Activated T-helper 1 cell treated with anti-CD3 and anti-CD28 coated beads, Interleukin-12 subunit alpha, Interleukin-12 subunit beta, Interleukin-2, Interleukin-4 antibody, amounts not matched to agents 30 ng/mL and 10 ng/mL and 1 ng/mL, durations not matched to agents 14 hours and 24 hours and 36 hours (primary cell): ENCODE results near the gene REC114. TPM values are rescaled to one million over a fixed set of nuclear protein-coding genes. Genes with fewer than 3 reads are reported as not detected.

Source experiments
- DNase-seq: peaks from one replicate; pipeline ENCODE4 v3.0.0; 2021; ENCODE audit warnings: low spot score
- H3K27ac Mint-ChIP-seq: one replicate; pipeline ENCODE4 v1.8.0; 2021; ENCODE audit warnings: mild to moderate bottlenecking, mixed read lengths
- H3K27me3 Mint-ChIP-seq: one replicate; pipeline ENCODE4 v1.8.0; 2022; ENCODE audit warnings: mild to moderate bottlenecking, moderate library complexity, mixed read lengths; ENCODE audit not compliant: insufficient read depth
- H3K36me3 Mint-ChIP-seq: one replicate; pipeline ENCODE4 v1.8.0; 2021; ENCODE audit warnings: low read depth, mixed read lengths
- H3K4me1 Mint-ChIP-seq: one replicate; pipeline ENCODE4 v1.8.0; 2021; ENCODE audit warnings: low read depth, mixed read lengths
- H3K4me3 Mint-ChIP-seq: one replicate; pipeline ENCODE4 v1.8.0; 2021; ENCODE audit warnings: mild to moderate bottlenecking, moderate library complexity, mixed read lengths
- H3K9me3 Mint-ChIP-seq: one replicate; pipeline ENCODE4 v1.8.0; 2021; ENCODE audit warnings: mixed read lengths
- intact Hi-C: fragments of 100-400 bp; cut with micrococcal nuclease; formaldehyde crosslinking; loops from one replicate; pipeline ENCODE4 v1.15.1; 2024
- total RNA-seq: library from RNA; stranded (reverse); gene quantifications from 2 replicates; pipeline ENCODE4 v1.2.3, GENCODE V29; 2022

The REC114 gene
- total RNA-seq, 1 donor from 2014 or later, result not detected

DNA sequence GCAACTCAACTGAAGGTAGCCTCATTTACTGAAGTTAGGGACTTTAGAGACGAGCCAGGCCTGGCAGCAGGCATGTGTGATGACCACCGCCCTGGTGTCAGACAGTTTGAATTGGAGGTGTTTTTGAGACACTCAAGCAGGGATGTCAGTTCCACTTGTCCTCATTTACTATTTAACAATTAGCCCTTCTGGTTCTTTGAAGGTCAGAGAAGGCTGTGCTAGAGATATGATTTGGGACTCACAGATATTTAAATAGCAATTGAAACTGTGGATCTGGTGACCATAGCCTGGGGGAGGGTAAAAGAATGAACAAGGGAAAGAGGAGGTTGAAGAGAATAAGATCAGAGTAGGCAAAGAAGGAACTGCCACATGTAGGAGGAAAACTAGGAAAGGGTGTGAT lies 74.6 kb downstream of the REC114 start:
- Mint-ChIP-seq H3K9me3 (no peaks in the 10 kb centered on the region), H3K27me3 (peaks cover 9% of the 10 kb centered on the region), H3K36me3 (no peaks in the 10 kb centered on the region), H3K27ac (no peak overlapping the region), H3K4me3 (no peak overlapping the region), H3K4me1 (peaks cover 4% of the 10 kb centered on the region)
- DNase-seq, result no peak
- intact Hi-C loops, result no loop called here

DNA sequence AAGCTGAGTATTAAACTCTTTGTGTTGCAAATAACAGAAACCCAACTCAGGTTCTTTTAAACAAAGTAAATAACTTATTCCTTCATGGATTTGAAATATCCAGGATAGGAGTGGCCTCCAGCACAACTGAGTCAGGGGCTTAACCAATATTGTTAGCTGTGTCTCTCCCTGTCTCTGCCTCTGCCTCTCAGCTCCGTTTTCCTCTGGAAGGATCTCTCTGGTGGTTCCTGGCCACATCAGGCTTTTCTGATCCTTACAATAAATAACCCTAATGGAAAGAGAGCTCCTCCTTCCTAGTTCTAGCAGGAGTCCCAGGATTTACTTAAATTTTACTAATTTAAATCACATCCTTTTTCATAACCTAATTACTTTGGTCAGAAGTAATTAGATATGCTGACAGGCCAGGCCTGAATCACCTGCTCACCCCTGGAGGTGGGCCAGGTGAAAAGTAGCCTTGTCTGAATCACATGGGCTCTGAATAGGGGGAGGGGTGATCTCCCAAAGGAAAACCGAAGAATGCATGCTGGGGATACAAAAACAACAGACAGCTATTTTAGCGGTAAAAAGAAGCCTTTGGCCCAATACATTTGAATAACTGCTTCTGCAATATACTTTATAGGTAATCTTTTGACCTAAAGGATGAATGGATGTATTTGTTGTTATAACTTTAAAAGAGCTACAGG lies 75.4 kb downstream of the REC114 start:
- no peaks in the 10 kb centered on the region for H3K36me3 Mint-ChIP-seq
- peaks cover 4% of the 10 kb centered on the region for H3K4me1 Mint-ChIP-seq
- intact Hi-C loops, result no loop called here
- no peak overlapping the region for H3K27ac Mint-ChIP-seq
- H3K9me3 Mint-ChIP-seq, result no peaks in the 10 kb centered on the region
- DNase-seq, result no peak
- H3K4me3 Mint-ChIP-seq, result no peak overlapping the region
- peaks cover 9% of the 10 kb centered on the region for H3K27me3 Mint-ChIP-seq

DNA sequence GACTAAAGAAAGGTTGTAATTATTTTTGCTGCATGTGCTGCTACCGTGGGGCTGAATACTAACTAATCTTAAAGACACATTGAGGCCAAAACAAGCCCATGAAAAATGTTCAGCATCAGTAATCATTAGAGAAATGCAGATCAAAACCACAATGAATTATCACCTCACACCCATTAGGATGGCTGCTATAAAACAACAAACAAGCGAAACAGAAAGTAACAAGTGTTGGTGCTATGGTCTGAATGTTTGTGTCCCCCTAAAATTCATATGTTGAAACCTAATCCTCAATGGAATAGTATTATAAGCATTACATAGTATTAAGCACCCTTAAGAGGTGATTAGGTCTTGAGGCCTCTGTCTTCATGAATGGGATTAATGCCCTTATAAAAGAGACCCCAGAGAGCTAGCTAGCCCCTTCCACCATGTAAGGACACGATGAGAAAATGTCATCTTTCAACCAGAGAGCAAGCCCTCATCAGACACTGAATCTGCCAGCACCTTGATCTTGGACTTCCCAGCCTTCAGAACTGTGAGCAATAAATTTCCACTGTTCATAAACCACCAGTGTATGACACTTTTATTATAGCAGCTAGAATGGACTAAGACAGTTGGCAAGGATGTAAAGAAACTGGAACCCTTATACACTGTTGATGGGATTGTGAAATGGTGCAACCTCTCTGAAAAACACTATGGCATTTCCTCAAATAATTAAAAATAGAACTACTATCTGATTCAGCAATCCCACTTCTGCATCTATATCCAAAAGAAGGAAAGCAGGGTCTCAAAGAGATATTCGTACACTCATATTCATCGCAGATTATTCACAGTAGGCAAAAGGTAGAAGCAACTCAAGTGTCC lies 76.1 kb downstream of the REC114 start:
- no peak for DNase-seq
- H3K27ac Mint-ChIP-seq, result no peak overlapping the region
- no peaks in the 10 kb centered on the region for H3K9me3 Mint-ChIP-seq
- intact Hi-C loops, result no loop called here
- no peaks in the 10 kb centered on the region for H3K36me3 Mint-ChIP-seq
- H3K27me3 Mint-ChIP-seq, result peaks cover 14% of the 10 kb centered on the region
- H3K4me3 Mint-ChIP-seq, result no peak overlapping the region
- peaks cover 4% of the 10 kb centered on the region for H3K4me1 Mint-ChIP-seq

DNA sequence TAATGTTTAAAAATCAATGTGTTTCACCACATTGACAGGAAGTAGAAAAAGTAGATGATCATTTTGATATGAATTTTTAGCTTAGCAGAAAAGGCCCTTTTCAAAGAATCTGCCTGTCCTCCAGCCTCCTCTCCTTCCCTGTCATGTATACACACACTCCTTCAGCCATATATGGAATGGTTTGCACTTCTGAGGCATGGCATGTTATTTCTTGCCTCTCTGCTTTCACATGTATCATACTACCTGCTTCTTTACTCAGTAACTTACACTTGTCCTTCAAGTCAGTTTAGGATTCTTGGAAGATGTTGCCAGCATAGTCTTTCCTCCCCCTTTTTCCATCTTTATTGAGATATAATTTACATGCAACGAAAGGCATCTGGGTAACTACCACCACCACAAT lies 79.0 kb downstream of the REC114 start:
- Mint-ChIP-seq H3K9me3 (no peaks in the 10 kb centered on the region), H3K27me3 (peaks cover 28% of the 10 kb centered on the region), H3K4me1 (peaks cover 4% of the 10 kb centered on the region), H3K36me3 (no peaks in the 10 kb centered on the region), H3K27ac (no peak overlapping the region), H3K4me3 (no peak overlapping the region)
- intact Hi-C loops, result no loop called here
- no peak for DNase-seq

DNA sequence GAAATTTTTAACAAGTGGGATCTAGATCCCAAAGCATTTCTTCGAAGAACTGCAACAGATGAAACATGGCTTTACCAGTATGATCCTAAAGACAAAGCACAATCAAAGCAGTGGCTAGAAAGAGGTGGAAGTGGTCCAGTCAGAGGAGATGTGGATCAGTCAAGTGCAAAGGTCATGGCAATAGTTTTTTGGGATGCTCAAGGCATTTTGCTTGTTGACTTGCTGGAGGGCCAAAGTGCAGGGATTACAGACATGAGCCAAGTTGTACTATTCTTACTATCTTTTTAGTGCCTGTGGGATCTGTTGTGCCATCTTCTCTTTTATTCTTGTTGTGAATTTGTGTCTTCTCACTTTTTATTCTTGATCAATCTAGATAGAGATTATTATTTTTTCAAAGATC lies 82.0 kb downstream of the REC114 start:
- no peak overlapping the region for H3K4me3 Mint-ChIP-seq
- intact Hi-C loops, result no loop called here

DNA sequence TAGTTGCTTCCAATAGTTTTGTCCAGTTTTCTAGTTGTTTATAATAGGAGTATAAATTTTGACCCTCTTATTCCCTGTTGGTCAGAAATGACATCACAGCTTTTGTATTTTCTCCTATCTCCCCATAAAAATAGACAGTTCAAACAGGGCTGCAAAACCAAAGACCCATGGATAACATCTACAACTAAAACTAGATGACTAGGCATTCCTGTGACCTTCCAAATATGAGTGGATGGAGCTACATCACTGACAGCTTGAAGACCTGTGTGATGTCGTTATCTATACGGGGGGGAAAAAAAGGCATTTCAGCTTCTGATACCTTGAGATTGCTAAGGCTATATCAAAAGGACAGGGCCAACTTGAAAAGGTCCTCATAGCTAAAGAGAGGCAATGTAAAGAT lies 84.6 kb downstream of the REC114 start:
- intact Hi-C loops, result no loop called here
- no peak for DNase-seq
- Mint-ChIP-seq H3K4me1 (no peaks in the 10 kb centered on the region), H3K4me3 (no peak overlapping the region), H3K36me3 (no peaks in the 10 kb centered on the region), H3K9me3 (no peaks in the 10 kb centered on the region), H3K27me3 (peaks cover 28% of the 10 kb centered on the region), H3K27ac (no peak overlapping the region)

More for the DNA sequence above, 82.0 kb downstream of the REC114 start:
- H3K27me3 Mint-ChIP-seq, result peaks cover 32% of the 10 kb centered on the region
- H3K4me1 Mint-ChIP-seq, result no peaks in the 10 kb centered on the region
- H3K9me3 Mint-ChIP-seq, result no peaks in the 10 kb centered on the region
- no peak overlapping the region for H3K27ac Mint-ChIP-seq
- H3K36me3 Mint-ChIP-seq, result no peaks in the 10 kb centered on the region
- no peak for DNase-seq

DNA sequence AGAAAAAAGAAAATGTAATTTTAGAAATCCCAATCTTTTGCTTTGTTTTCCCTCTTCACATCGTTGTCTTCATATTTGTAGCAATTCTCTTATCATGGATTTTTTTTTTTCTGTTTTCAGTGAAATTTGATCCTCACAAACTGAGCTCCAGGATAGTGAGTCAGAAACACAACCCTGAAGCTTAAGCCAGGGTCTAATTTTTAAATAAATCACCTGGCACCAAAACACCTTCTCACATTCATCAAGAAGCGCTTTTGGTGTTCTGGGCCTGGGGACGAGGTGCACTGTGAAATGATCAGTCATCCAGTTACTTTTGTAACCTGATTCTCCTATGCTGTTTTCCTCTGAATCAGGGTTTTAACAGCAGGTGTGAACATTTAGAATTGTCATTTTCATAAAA lies 87.7 kb downstream of the REC114 start:
- no peaks in the 10 kb centered on the region for H3K9me3 Mint-ChIP-seq
- no peak overlapping the region for H3K27ac Mint-ChIP-seq
- H3K4me3 Mint-ChIP-seq, result no peak overlapping the region
- no peaks in the 10 kb centered on the region for H3K36me3 Mint-ChIP-seq
- intact Hi-C loops, result no loop called here
- peaks cover 15% of the 10 kb centered on the region for H3K27me3 Mint-ChIP-seq
- H3K4me1 Mint-ChIP-seq, result no peaks in the 10 kb centered on the region
- no peak for DNase-seq

DNA sequence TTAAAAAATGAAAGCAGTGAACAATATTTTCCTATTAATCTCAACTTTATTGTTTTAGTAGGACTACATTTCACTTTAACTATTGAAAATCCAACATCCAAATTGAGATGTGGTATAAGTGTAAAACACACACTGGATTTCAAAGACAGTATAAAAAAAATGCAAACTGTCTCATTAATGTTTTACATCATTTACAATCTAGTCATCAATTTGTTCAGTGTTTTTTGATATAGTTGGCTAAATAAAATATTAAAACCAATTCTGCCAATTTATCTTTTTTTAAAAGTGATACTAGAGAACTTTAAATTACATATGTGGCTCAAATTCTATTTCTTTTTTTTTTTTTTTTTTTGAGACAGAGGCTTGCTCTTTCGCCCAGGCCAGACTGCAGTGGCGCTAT lies 95.2 kb downstream of the REC114 start:
- no peaks in the 10 kb centered on the region for H3K36me3 Mint-ChIP-seq
- no peak for DNase-seq
- intact Hi-C loops, result no loop called here
- H3K27me3 Mint-ChIP-seq, result peaks cover 3% of the 10 kb centered on the region
- no peaks in the 10 kb centered on the region for H3K9me3 Mint-ChIP-seq
- H3K27ac Mint-ChIP-seq, result no peak overlapping the region
- H3K4me1 Mint-ChIP-seq, result no peaks in the 10 kb centered on the region
- no peak overlapping the region for H3K4me3 Mint-ChIP-seq

DNA sequence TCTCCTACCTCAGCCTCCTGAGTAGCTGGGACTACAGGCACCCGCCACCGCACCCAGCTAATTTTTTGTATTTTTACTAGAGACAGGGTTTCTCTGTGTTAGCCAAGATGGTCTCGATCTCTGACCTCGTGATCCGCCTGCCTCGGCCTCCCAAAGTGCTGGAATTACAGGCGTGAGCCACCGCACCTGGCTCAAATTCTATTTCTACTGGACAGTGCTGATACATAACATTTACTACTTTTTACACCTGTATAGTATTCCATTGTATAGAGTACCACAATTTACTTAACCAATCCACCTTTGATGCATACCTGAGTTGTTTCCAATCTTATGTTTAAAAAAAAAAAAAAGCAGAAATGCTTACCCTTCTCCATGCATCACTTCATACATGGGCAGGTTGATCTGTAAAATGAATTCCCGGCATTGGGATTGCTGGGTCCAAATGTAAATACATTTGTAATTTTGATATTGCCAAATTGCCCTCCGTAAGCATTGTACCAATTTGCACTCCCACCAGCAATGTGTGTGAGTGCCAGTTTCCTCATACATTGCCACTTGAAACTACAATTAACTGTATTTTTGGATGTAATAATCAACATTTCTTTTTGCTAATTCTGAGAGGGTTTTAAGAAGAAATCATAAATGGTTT lies 95.7 kb downstream of the REC114 start:
- Mint-ChIP-seq H3K4me1 (no peaks in the 10 kb centered on the region), H3K36me3 (no peaks in the 10 kb centered on the region), H3K9me3 (no peaks in the 10 kb centered on the region), H3K27me3 (peaks cover 3% of the 10 kb centered on the region), H3K4me3 (no peak overlapping the region), H3K27ac (no peak overlapping the region)
- intact Hi-C loops, result no loop called here
- no peak for DNase-seq

DNA sequence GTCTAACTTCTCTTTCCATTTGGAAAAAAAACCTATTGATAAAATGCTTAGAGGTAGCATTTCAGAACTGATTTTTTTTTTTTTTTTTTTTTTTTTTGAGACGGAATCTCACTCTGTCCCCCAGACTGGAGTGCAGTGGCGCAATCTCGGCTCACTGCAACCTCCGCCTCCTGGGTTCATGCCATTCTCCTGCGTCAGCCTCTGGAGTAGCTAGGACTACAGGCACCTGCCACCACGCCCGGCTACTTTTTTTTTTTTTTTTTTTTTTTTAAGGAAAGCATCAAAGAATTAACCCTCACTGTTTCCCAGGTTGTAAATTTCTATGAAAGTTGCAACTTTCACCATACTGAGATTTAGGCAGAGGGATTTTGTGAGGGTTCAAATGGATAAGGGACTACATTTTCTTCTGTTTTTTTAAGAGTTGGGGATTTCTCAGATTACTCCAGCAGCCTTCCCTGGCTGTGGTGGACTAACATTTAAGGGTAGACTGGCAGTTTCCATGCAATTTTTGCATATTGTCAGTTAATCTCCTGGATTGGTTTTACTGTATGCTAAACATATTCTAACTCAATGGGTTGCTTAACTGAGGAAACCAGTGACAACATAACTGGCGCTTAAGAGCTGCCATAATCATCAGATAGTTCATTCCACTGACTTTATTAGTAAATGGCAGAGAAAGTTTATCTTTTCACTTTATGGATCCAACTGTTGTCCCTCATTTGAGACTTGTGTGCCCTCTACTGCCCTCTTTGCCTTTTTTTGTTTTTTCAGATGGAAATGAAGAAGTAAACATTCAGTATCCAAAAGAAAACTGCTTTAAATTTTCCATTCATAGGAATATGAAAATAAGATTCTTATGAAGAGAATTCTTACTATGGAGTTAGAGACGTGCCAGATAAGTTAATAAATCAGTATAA lies 96.5 kb downstream of the REC114 start:
- no peak for DNase-seq
- H3K9me3 Mint-ChIP-seq, result no peaks in the 10 kb centered on the region

DNA sequence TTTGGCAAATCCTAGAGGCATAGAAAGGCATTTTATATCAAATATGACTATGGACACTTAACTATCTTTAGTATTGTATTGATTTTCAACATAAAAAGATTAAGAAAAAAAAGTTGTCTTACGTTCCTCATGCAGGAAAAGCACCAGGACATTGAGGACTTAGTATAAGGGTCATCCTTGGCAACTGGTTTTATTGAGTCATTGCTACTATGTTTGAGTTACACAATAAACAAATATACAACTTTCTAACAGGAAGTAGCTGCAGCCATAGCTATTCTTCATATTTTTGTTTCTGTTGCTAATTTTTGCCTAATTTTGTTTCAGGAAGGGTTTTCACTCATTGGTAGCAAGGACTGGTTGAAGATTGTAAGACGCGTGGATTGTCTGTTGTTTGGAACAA lies 97.2 kb downstream of the REC114 start:
- no peak overlapping the region for H3K4me3 Mint-ChIP-seq
- no peaks in the 10 kb centered on the region for H3K4me1 Mint-ChIP-seq
- peaks cover 3% of the 10 kb centered on the region for H3K27me3 Mint-ChIP-seq
- no peak for DNase-seq
- H3K9me3 Mint-ChIP-seq, result no peaks in the 10 kb centered on the region
- H3K27ac Mint-ChIP-seq, result no peak overlapping the region
- no peaks in the 10 kb centered on the region for H3K36me3 Mint-ChIP-seq
- intact Hi-C loops, result no loop called here

More for the DNA sequence above, 96.5 kb downstream of the REC114 start:
- H3K27ac Mint-ChIP-seq, result no peak overlapping the region
- no peaks in the 10 kb centered on the region for H3K4me1 Mint-ChIP-seq
- H3K36me3 Mint-ChIP-seq, result no peaks in the 10 kb centered on the region
- intact Hi-C loops, result no loop called here
- H3K27me3 Mint-ChIP-seq, result peaks cover 3% of the 10 kb centered on the region
- no peak overlapping the region for H3K4me3 Mint-ChIP-seq

DNA sequence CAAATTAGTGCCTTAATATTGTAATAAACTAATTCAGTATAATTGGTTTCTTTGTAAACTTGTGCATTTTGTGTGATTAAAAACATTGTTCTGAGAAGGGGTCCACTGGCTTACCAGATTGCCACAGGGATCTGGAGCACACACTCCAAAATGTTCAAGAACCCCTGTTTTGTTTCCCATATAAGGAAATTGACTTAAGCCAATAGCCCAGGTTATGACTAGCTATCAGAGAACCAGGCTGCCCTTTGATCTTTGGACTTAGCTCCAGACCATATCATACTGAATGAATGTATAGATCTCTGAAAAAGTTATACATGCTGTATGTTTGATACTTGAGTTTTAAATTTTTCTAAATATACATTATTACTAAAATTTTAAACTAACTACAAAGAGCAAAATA lies 98.5 kb downstream of the REC114 start:
- H3K4me1 Mint-ChIP-seq, result no peaks in the 10 kb centered on the region
- no peaks in the 10 kb centered on the region for H3K36me3 Mint-ChIP-seq
- H3K27me3 Mint-ChIP-seq, result peaks cover 3% of the 10 kb centered on the region
- no peak overlapping the region for H3K27ac Mint-ChIP-seq
- intact Hi-C loops, result no loop called here
- DNase-seq, result no peak
- no peaks in the 10 kb centered on the region for H3K9me3 Mint-ChIP-seq
- no peak overlapping the region for H3K4me3 Mint-ChIP-seq
